NCI-H748 treated with DMSO at 0.1 percent for 48 hours (cell line): ENCODE measurements around the gene VSX2.
"Not testable (repeated sequence)": the region's sequence is repeated elsewhere in the genome, so short reads cannot be mapped to it uniquely, and the experiment has no call there.

Source experiments
- DNase-seq: peaks from one replicate; lab custom pipeline; 2025; lab: John Stamatoyannopoulos, UW

Gene VSX2

GRCh38 chr14:74260525-74261233 is 21.4 kb downstream of the VSX2 start:
- no peak for DNase-seq

- DNase-seq, result no peak
Measured at GRCh38 chr14:74261288-74261687, 22.0 kb downstream of the VSX2 start.

GRCh38 chr14:74262076-74262475 is 22.8 kb downstream of the VSX2 start:
- DNase-seq, result no peak

- no peak for DNase-seq
Measured at GRCh38 chr14:74263181-74263580, 23.9 kb downstream of the VSX2 start.

- no peak for DNase-seq
Measured at GRCh38 chr14:74263921-74264320, 24.7 kb downstream of the VSX2 start.

GRCh38 chr14:74265301-74265965 is 26.2 kb downstream of the VSX2 start:
- DNase-seq, result no peak

- DNase-seq, result no peak
Measured at GRCh38 chr14:74267588-74267987, 28.3 kb downstream of the VSX2 start.

- DNase-seq, result not testable (repeated sequence)
Measured at GRCh38 chr14:74270382-74271177, 31.3 kb downstream of the VSX2 start.

- DNase-seq, result no peak
Measured at GRCh38 chr14:74271365-74271764, 32.1 kb downstream of the VSX2 start.

GRCh38 chr14:74275241-74275841 is 36.1 kb downstream of the VSX2 start:
- no peak for DNase-seq

GRCh38 chr14:74278080-74278479 is 38.8 kb downstream of the VSX2 start:
- DNase-seq, result no peak

- no peak for DNase-seq
Measured at GRCh38 chr14:74281069-74281468, 41.8 kb downstream of the VSX2 start.

GRCh38 chr14:74286736-74287135 is 47.5 kb downstream of the VSX2 start:
- no peak for DNase-seq

GRCh38 chr14:74289801-74290200 is 50.6 kb downstream of the VSX2 start:
- DNase-seq, result no peak

GRCh38 chr14:74290415-74290814 is 51.2 kb downstream of the VSX2 start:
- no peak for DNase-seq

- no peak for DNase-seq
Measured at GRCh38 chr14:74292061-74292460, 52.8 kb downstream of the VSX2 start.

GRCh38 chr14:74293606-74294005 is 54.4 kb downstream of the VSX2 start:
- no peak for DNase-seq

GRCh38 chr14:74296037-74296467 is 56.8 kb downstream of the VSX2 start:
- DNase-seq, result no peak

- DNase-seq, result no peak
Measured at GRCh38 chr14:74297986-74298385, 58.7 kb downstream of the VSX2 start.

GRCh38 chr14:74299061-74299545 is 59.9 kb downstream of the VSX2 start:
- DNase-seq, result no peak

GRCh38 chr14:74301594-74302151 is 62.4 kb downstream of the VSX2 start:
- no peak for DNase-seq

- DNase-seq, result no peak
Measured at GRCh38 chr14:74302152-74302628, 62.9 kb downstream of the VSX2 start.
